Right forelimb (tissue), 1 donor: ENCODE measurements around the gene TBC1D16.

Experiments used
- DNase-seq: peaks from one replicate; pipeline ENCODE4 v3.0.0-alpha.2; 2018

Gene TBC1D16

GRCh38 chr17:80024206-80024972, 11.3 kb downstream of the TBC1D16 start:
- DNase-seq: no peak

DNA sequence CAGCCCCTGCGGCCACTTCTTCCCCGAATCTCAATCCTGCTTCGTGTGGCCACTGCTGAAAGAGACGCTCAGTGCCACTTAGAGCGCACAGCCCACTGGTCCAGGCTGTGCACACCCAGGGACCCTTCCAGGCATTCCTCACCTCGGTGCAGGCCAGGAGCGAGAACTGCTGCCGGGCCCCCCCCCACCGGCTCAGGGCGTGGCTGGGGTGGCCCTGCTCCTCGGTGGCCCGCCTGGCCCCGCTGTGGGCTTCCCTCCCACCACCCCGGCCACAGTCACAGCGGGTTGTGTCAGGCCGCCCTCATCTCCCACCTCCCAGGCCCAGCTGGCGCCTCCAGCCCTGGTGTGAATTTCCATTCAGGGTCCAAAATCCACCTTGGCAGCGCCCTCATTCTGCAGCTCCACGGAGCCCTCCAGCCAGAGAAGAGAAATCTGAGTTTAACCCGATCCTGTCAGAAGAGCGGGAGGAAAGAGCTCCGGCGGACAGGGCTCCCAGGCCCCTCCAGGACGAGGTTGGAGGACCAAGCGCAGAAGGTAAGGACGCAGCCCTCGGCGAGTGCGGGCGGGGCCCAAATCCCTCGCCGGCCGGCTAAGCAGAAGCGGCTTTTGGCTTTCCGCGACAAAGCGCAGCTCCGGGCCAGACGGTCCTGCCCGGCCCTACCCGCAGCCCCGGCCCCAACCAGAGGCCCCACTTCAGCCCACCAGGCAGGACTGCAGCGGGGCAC, 12.0 kb downstream of the TBC1D16 start:
- DNase-seq: peak; percentile 81

GRCh38 chr17:80021600-80021999, 14.1 kb downstream of the TBC1D16 start:
- DNase-seq: no peak

DNA sequence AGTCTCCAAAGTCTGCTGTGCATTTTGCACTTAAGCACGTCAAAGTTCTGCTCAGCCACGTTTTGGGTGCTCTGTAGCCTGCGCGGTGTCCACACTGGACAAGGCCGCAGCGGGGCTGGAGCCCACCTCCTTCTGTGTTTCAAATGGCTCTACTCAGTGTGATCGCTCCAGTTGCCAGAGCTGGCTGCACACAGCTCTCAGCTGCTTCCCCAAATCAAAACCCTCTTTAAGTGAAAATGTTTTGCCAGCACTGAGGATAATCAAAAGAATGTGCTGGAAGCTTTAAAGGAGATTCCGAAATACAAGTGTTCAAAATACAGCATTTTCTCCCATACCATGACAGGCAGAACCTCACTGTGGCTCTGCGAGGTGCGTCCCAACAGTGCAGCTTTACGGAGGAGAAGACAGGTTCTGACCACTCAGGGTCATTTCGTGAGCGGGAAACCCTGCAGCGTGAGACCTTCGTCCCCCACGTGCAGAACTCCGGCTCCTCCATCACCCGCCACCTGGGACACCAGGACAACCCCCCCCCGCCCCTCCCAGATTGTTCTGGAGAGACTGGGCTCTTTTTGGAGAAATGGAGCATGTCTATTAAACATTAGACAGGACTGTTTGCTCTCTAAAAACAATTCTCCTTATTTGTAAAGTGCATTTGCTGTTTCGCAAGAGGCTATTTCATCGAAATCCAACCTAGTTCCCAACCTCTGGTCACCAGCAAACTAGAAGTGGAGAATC, 16.6 kb downstream of the TBC1D16 start:
- DNase-seq: no peak

DNA sequence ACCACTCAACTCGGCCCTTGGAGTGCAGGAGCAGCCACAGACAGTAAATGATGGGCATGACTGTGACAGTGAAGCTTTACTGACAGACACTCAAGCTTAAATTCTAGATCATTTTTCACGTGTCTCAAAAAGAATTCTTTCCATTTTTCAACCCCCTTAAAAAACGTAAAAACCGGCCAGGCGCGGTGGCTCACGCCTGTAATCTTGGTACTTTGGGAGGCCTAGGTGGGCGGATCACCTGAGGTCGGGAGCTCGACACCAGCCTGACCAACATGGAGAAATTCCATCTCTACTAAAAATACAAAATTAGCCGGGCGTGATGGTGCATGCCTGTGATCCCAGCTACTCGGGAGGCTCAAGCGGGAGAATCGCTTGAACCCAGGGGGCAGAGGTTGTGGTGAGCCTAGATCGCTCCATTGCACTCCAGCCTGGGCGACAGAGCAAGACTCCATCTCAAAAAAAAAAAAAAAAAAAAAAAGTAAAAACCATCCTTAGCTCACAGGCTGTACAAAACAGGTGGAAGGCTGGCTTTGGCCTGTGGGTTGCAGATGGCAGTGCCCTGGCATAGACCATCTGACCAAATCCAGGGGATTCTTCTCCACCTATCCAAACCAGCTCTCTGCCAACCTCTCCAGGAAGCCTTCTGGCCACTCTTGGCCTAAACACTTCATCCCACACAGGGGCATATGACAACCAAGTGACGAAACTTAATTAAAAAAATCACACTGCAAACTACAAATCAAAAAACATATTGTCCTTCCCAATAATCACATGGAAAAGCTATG, 18.3 kb downstream of the TBC1D16 start:
- DNase-seq: no peak

DNA sequence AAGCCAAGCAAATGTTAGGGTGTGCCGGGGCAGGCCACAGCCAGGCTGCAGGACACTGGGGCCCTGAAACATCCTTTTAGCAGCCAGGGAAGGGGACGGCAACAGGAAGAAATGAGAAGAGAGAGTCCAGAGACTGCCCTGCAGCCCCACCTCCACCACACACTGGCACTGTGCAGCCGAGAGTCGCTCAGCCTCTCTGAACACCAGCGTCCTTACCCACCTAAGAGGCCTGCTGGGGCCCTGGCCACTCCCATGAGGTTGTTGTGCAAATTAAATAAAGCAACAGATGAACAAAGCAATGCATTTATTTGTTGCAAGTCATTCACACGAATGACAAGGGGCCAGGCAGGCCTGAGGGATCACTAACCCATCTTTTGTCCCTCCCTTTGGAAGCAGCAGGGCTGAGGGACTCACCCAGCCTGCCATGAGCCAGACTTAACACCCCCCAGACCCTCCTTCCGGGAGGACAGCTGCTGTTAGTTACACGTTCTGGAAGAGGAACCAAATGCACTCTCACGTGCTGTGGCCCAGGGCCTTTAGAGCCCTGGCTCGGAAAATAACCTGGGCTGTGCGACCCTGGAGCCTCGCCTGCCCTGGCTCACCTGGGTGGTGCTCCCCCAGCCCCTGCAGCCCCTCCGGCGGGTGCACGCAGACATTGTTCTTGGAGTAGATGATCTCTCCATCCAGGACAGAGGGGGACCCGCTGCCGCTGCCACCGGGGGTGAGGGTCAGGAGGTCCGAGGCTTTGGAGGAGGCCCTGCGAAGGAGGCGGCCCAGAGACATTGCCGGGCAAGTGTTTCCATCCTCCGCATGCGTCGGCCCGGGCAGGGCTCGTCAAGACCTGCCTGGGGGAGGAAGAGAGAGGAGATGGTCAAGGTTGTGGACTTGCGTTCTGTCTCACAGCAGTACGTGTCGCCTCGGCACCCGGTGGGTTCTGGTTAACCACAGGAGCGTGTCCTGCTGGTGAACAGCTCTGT, 22.6 kb downstream of the TBC1D16 start:
- no peak for DNase-seq

- DNase-seq: no peak
Measured at GRCh38 chr17:80011989-80012555, 23.6 kb downstream of the TBC1D16 start.

DNA sequence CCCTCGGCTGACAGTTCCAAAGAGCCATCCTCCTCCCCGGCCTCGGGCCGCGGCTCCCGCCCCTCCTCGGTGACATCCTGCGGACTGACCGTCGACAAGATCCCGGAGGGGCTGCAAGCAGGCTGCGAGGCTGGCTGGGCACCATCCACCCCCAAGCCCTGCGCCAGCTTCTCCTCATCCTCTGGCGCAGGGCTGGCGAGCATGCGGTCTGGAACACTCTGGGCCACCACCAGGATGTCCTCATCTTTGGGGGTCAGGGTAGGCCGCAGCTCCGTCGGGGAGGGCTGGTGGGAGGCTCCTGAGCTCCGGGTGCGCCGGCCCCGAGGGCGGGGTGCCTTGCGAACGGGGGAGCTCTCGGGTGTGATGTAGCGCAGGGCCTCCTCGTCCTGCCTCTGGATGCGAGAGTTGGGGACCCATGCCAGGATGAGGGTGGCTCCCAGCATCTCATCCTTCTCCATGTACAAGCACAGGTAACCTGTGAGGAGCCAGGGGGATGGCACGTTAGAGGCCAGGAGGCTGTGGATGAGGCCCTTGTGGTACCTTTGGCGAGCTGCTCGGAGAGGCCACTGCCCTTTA, 25.3 kb downstream of the TBC1D16 start:
- DNase-seq: no peak

DNA sequence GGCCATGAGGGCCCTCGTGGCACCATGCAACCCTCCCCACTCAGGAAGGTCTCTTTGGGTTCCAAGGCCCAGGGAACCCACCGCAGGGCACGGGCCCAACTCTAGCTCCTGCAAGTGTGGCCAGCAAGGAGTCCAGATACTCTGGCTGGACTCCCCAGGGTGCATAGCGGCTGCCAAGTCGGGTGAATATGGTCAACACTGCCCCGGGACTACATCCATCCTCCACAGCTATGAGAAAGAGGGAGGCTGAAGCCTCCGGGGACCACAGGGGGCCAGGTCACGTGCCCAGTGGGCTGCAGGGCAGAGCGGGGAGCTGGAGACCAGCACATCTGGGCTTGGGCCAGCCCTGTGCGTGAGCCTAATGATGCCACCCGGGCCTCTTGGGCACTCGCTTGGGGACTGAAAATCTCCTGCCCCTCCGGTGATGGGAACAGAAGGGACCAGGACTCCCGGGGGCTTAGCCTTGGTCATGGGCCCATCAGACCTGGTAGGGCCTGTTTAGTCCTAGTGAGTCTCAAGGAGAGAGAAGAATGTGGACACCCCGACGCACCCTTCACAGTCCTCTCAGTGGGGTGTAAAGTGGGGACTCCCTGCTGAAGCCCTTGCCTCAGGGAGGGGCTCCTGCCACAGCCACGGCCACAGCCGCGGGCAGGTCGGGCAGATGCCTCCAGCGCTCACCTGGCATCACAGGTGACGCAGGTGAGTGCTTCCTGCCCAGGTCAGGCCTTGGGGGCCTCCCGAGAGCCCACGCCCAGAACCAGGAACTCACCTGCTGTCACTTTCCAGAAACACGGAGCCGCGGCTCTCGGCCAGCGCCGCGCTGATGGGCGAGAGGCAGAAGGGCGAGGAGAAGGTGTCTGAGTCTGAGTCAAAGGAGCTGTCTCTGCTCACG, 26.0 kb downstream of the TBC1D16 start:
- no peak for DNase-seq

DNA sequence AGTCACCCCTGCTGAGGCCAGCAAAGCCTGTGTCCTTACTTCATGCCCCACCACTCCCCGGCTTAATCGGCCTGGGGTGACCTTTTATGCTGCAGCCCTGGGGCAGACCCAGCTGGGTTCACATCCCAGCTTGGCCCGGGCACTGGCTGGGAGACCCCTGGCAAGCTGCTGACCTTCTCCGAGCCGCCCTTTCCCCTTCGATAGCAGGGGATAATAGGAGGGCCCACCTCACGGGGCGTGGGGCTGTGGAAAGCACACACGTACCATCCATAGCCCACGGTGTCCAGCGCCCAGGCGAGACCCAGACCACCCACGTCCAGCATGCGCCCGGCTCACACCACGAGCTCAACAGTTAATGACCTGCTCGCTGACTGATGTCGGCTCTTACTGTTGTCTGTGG, 26.8 kb downstream of the TBC1D16 start:
- DNase-seq: no peak

DNA sequence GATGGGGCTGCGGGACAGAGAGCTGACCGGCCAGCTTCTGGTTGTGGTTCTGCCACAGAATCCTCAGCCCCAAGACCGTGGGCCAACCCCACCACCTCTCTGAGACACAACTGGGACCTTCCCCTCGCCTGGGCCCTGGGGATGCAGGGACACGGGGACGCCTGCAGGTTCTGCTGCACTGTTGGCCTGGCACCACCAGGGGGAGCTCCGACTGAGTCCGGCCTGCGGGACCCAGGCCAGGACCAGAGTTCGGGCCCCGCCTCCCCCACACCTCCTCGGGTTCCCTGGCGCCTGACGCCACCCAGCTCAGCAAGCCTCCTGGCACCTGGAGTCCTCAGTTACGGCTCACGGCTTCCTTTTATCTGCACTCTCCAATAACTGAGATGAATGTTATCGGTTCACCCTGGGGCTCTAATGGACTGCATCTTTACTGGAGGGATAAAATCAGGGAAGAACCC, 27.3 kb downstream of the TBC1D16 start:
- DNase-seq: peak; percentile 85

DNA sequence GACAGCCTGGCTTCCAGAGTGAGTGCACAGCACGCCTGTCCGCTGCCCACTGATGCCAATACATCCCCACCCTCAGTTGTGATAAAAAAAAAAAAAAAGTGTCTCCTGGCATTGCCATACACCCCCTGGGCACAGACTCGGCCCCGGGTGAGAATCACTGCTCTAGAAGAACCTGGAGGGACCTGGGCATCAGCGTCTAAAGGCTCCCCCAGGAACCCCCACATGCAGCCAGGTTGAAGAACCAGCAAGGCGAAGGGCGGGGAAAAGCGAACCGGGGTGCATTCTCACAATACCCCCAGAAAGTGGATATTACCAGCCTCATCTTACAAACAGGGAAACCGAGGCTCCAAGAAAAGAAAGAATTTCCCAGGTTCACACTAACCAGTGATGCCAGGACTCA, 27.7 kb downstream of the TBC1D16 start:
- DNase-seq: no peak

- no peak for DNase-seq
Measured at GRCh38 chr17:80006811-80007752, 28.6 kb downstream of the TBC1D16 start.

- no peak for DNase-seq
Measured at GRCh38 chr17:80006339-80006720, 29.3 kb downstream of the TBC1D16 start.

- DNase-seq: no peak
Measured at GRCh38 chr17:80005360-80006338, 30.0 kb downstream of the TBC1D16 start.

- no peak for DNase-seq
Measured at GRCh38 chr17:80003969-80004368, 31.7 kb downstream of the TBC1D16 start.
